HEK293 (cell line): ENCODE measurements around the gene POLR3GL.

Source experiments
- REST ChIP-seq: fragments of 450-650 bp; formaldehyde crosslinking; IDR thresholded peaks from 2 replicates; pipeline ENCODE4 v1.5.1; 2016; ENCODE audit warnings: missing biosample characterization, missing genetic modification characterization
- ZBTB17 ChIP-seq: fragments of 450-650 bp; formaldehyde crosslinking; IDR thresholded peaks from 2 replicates; pipeline ENCODE4 v1.5.1; 2016; ENCODE audit warnings: missing biosample characterization, missing genetic modification characterization
- ZBTB44 ChIP-seq: fragments of 450-650 bp; IDR thresholded peaks from 2 replicates; pipeline ENCODE4 v1.5.1; 2018; ENCODE audit warnings: missing biosample characterization, mild to moderate bottlenecking, missing genetic modification characterization
- ZNF112 ChIP-seq: fragments of 450-650 bp; formaldehyde crosslinking; IDR thresholded peaks from 2 replicates; pipeline ENCODE4 v1.5.0; 2017; ENCODE audit warnings: missing biosample characterization, missing genetic modification characterization
- ZNF114 ChIP-seq: fragments of 450-650 bp; formaldehyde crosslinking; IDR thresholded peaks from 2 replicates; pipeline ENCODE4 v1.5.0; 2017; ENCODE audit warnings: missing biosample characterization, missing genetic modification characterization
- ZNF175 ChIP-seq: fragments of 450-650 bp; formaldehyde crosslinking; IDR thresholded peaks from 2 replicates; pipeline ENCODE4 v1.5.1; 2016; ENCODE audit warnings: missing biosample characterization, missing genetic modification characterization
- ZNF184 ChIP-seq: fragments of 450-650 bp; IDR thresholded peaks from 2 replicates; pipeline ENCODE4 v1.5.1; 2018; ENCODE audit warnings: missing biosample characterization, mild to moderate bottlenecking, missing genetic modification characterization
- ZNF223 ChIP-seq: fragments of 450-650 bp; formaldehyde crosslinking; IDR thresholded peaks from 2 replicates; pipeline ENCODE4 v1.5.1; 2016; ENCODE audit warnings: missing biosample characterization, missing genetic modification characterization
- ZNF23 ChIP-seq: fragments of 450-650 bp; formaldehyde crosslinking; IDR thresholded peaks from 2 replicates; pipeline ENCODE4 v1.5.1; 2016; ENCODE audit warnings: missing biosample characterization, missing genetic modification characterization, borderline replicate concordance
- ZNF311 ChIP-seq: fragments of 450-650 bp; formaldehyde crosslinking; IDR thresholded peaks from 2 replicates; pipeline ENCODE4 v1.5.1; 2017; ENCODE audit warnings: missing biosample characterization, missing genetic modification characterization, borderline replicate concordance
- ZNF335 ChIP-seq: fragments of 450-650 bp; formaldehyde crosslinking; conservative IDR thresholded peaks from 2 replicates; pipeline ENCODE4 v1.5.1; 2016; ENCODE audit warnings: missing biosample characterization, missing genetic modification characterization
- ZNF362 ChIP-seq: fragments of 450-650 bp; formaldehyde crosslinking; IDR thresholded peaks from 2 replicates; pipeline ENCODE4 v1.5.1; 2016; ENCODE audit warnings: missing biosample characterization, missing genetic modification characterization
- ZNF394 ChIP-seq: fragments of 450-650 bp; formaldehyde crosslinking; IDR thresholded peaks from 2 replicates; pipeline ENCODE4 v1.5.1; 2016; ENCODE audit warnings: missing biosample characterization, missing genetic modification characterization, mild to moderate bottlenecking, moderate library complexity, borderline replicate concordance
- ZNF404 ChIP-seq: fragments of 450-650 bp; formaldehyde crosslinking; IDR thresholded peaks from 2 replicates; pipeline ENCODE4 v1.5.1; 2017; ENCODE audit warnings: missing biosample characterization, missing genetic modification characterization
- ZNF561 ChIP-seq: fragments of 450-650 bp; IDR thresholded peaks from 2 replicates; pipeline ENCODE4 v1.5.1; 2018; ENCODE audit warnings: missing biosample characterization, missing genetic modification characterization, borderline replicate concordance
- ZNF701 ChIP-seq: fragments of 450-650 bp; formaldehyde crosslinking; IDR thresholded peaks from 2 replicates; pipeline ENCODE4 v1.5.1; 2016; ENCODE audit warnings: missing biosample characterization, missing genetic modification characterization
- ZNF830 ChIP-seq: fragments of 450-650 bp; IDR thresholded peaks from 2 replicates; pipeline ENCODE4 v1.5.0; 2018; ENCODE audit warnings: missing biosample characterization, missing genetic modification characterization, low read depth, mild to moderate bottlenecking, moderate library complexity
- ZSCAN16 ChIP-seq: fragments of 450-650 bp; formaldehyde crosslinking; IDR thresholded peaks from 2 replicates; pipeline ENCODE4 v1.5.1; 2016; ENCODE audit warnings: missing biosample characterization, missing genetic modification characterization
- ZSCAN5A ChIP-seq: fragments of 450-650 bp; formaldehyde crosslinking; IDR thresholded peaks from 2 replicates; pipeline ENCODE4 v1.5.1; 2016; ENCODE audit warnings: missing biosample characterization, missing genetic modification characterization
- TF ChIP-seq, protein P1 (sequence below): fragments of 450-650 bp; formaldehyde crosslinking; IDR thresholded peaks from 2 replicates; pipeline ENCODE4 v1.5.1; 2016; ENCODE audit warnings: missing biosample characterization, missing genetic modification characterization, borderline replicate concordance
- TF ChIP-seq, protein P2 (sequence below): fragments of 450-650 bp; formaldehyde crosslinking; conservative IDR thresholded peaks from 2 replicates; pipeline ENCODE4 v1.5.1; 2016; ENCODE audit warnings: low read depth, missing biosample characterization, missing genetic modification characterization

The POLR3GL gene

GRCh38 chr1:146012703-146013558, 48.4 kb downstream of the POLR3GL start (continued):
- TF ChIP-seq, protein P1, sequence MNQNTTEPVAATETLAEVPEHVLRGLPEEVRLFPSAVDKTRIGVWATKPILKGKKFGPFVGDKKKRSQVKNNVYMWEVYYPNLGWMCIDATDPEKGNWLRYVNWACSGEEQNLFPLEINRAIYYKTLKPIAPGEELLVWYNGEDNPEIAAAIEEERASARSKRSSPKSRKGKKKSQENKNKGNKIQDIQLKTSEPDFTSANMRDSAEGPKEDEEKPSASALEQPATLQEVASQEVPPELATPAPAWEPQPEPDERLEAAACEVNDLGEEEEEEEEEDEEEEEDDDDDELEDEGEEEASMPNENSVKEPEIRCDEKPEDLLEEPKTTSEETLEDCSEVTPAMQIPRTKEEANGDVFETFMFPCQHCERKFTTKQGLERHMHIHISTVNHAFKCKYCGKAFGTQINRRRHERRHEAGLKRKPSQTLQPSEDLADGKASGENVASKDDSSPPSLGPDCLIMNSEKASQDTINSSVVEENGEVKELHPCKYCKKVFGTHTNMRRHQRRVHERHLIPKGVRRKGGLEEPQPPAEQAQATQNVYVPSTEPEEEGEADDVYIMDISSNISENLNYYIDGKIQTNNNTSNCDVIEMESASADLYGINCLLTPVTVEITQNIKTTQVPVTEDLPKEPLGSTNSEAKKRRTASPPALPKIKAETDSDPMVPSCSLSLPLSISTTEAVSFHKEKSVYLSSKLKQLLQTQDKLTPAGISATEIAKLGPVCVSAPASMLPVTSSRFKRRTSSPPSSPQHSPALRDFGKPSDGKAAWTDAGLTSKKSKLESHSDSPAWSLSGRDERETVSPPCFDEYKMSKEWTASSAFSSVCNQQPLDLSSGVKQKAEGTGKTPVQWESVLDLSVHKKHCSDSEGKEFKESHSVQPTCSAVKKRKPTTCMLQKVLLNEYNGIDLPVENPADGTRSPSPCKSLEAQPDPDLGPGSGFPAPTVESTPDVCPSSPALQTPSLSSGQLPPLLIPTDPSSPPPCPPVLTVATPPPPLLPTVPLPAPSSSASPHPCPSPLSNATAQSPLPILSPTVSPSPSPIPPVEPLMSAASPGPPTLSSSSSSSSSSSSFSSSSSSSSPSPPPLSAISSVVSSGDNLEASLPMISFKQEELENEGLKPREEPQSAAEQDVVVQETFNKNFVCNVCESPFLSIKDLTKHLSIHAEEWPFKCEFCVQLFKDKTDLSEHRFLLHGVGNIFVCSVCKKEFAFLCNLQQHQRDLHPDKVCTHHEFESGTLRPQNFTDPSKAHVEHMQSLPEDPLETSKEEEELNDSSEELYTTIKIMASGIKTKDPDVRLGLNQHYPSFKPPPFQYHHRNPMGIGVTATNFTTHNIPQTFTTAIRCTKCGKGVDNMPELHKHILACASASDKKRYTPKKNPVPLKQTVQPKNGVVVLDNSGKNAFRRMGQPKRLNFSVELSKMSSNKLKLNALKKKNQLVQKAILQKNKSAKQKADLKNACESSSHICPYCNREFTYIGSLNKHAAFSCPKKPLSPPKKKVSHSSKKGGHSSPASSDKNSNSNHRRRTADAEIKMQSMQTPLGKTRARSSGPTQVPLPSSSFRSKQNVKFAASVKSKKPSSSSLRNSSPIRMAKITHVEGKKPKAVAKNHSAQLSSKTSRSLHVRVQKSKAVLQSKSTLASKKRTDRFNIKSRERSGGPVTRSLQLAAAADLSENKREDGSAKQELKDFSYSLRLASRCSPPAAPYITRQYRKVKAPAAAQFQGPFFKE (tag by site-specific recombination): no peak
- TF ChIP-seq ZNF114 (tag by site-specific recombination): no peak
- no peak for TF ChIP-seq ZNF112 (tag by site-specific recombination)
- 0 out of 2 replicates have a peak, but pooled peaks have one; percentile 17 for TF ChIP-seq ZNF184 (tag by site-specific recombination)
- no peak for TF ChIP-seq ZNF335
- TF ChIP-seq ZNF561 (tag by site-specific recombination): no peak
- no peak for TF ChIP-seq ZNF362 (tag by site-specific recombination)
- TF ChIP-seq, protein P2, sequence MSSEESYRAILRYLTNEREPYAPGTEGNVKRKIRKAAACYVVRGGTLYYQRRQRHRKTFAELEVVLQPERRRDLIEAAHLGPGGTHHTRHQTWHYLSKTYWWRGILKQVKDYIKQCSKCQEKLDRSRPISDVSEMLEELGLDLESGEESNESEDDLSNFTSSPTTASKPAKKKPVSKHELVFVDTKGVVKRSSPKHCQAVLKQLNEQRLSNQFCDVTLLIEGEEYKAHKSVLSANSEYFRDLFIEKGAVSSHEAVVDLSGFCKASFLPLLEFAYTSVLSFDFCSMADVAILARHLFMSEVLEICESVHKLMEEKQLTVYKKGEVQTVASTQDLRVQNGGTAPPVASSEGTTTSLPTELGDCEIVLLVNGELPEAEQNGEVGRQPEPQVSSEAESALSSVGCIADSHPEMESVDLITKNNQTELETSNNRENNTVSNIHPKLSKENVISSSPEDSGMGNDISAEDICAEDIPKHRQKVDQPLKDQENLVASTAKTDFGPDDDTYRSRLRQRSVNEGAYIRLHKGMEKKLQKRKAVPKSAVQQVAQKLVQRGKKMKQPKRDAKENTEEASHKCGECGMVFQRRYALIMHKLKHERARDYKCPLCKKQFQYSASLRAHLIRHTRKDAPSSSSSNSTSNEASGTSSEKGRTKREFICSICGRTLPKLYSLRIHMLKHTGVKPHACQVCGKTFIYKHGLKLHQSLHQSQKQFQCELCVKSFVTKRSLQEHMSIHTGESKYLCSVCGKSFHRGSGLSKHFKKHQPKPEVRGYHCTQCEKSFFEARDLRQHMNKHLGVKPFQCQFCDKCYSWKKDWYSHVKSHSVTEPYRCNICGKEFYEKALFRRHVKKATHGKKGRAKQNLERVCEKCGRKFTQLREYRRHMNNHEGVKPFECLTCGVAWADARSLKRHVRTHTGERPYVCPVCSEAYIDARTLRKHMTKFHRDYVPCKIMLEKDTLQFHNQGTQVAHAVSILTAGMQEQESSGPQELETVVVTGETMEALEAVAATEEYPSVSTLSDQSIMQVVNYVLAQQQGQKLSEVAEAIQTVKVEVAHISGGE (tag by site-specific recombination): no peak
- TF ChIP-seq REST (tag by site-specific recombination): no peak
- TF ChIP-seq ZBTB17 (tag by site-specific recombination): peak; percentile 43; the same call in 1 of the 2 replicates
- no peak for TF ChIP-seq ZNF404
- TF ChIP-seq ZNF23 (tag by site-specific recombination): no peak
- TF ChIP-seq ZNF223 (tag by site-specific recombination): no peak
- TF ChIP-seq ZNF830 (tag by site-specific recombination): no peak
- no peak for TF ChIP-seq ZSCAN16 (tag by site-specific recombination)
- TF ChIP-seq ZNF394: peak; percentile 39
- no peak for TF ChIP-seq ZNF175 (tag by site-specific recombination)
- no peak for TF ChIP-seq ZNF701 (tag by site-specific recombination)
- no peak for TF ChIP-seq ZBTB44 (tag by site-specific recombination)
- no peak for TF ChIP-seq ZSCAN5A (tag by site-specific recombination)
- no peak for TF ChIP-seq ZNF311
